Epithelial cell of esophagus (primary cell): ENCODE results near the gene U2AF2.

ENCODE experiments used
- DNase-seq: peaks from one replicate; pipeline ENCODE4 v3.0.0; 2010; ENCODE audit warnings: low read depth
- H3K4me3 ChIP-seq: 2 replicates; pipeline ENCODE4 v1.5.1; 2011; ENCODE audit warnings: mild to moderate bottlenecking, low read length, control low read depth
- CTCF ChIP-seq: IDR thresholded peaks from 2 replicates; pipeline ENCODE4 v1.5.1; 2011; ENCODE audit warnings: low read depth, mild to moderate bottlenecking, low read length, control low read depth, inconsistent platforms; ENCODE audit not compliant: insufficient read depth; ENCODE audit errors: missing control alignments

The U2AF2 gene

GRCh38 chr19:55626350-55626749, 28.5 kb upstream of the U2AF2 start:
- DNase-seq = no peak
- H3K4me3 ChIP-seq = no peak overlapping the region

GRCh38 chr19:55632463-55632834, 22.4 kb upstream of the U2AF2 start:
- H3K4me3 ChIP-seq = no peak overlapping the region
- peak; percentile 98 for DNase-seq
- TF ChIP-seq CTCF = peak; percentile 88

More at GRCh38 chr19:55626350-55626749, 28.5 kb upstream of the U2AF2 start:
- no peak for TF ChIP-seq CTCF

- TF ChIP-seq CTCF = no peak
- no peak for DNase-seq
- H3K4me3 ChIP-seq = no peak overlapping the region
These were observed 21.0 kb upstream of the U2AF2 start for GRCh38 chr19:55633861-55634260.

GRCh38 chr19:55635334-55635717, 19.5 kb upstream of the U2AF2 start:
- no peak for TF ChIP-seq CTCF
- DNase-seq = no peak
- peak overlapping the region; percentile 100 for H3K4me3 ChIP-seq

- H3K4me3 ChIP-seq = peak overlapping the region; percentile 100
- no peak for DNase-seq
- no peak for TF ChIP-seq CTCF
These were observed 18.9 kb upstream of the U2AF2 start for GRCh38 chr19:55635856-55636440.

- DNase-seq = no peak
- TF ChIP-seq CTCF = no peak
- H3K4me3 ChIP-seq = no peak overlapping the region
These were observed 18.1 kb upstream of the U2AF2 start for GRCh38 chr19:55636723-55637122.

GRCh38 chr19:55637534-55637933, 17.3 kb upstream of the U2AF2 start:
- H3K4me3 ChIP-seq = no peak overlapping the region
- TF ChIP-seq CTCF = no peak
- no peak for DNase-seq
